ENCODE results near the gene RCOR2.

RCOR2 gene

DNA sequence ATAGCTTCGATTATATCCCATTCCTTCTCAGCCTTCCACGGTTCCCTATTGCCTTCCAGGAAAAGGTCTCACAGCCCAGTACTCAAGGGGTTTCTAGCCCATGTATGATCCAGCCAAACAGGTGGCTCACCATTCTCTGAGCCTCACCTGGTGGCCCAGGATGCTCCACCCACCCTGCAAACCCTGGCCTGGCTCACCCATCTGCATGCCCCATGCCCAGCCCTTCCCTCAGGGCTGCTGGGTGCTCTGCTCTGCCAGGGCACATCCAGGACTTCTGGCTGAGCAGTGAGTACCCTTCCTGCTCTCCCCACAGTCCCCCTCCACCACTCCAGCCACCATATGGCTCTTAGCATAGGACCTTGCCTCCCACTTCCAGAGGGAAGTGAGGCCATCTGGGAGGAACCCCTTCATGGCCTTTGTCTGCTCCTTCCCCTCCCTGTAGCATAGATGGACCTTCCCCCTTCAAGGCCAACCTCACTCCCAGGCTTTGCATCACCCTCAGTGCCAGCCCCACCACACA is 5.8 kb upstream of the RCOR2 start:
- DNase-seq: no peak

DNA sequence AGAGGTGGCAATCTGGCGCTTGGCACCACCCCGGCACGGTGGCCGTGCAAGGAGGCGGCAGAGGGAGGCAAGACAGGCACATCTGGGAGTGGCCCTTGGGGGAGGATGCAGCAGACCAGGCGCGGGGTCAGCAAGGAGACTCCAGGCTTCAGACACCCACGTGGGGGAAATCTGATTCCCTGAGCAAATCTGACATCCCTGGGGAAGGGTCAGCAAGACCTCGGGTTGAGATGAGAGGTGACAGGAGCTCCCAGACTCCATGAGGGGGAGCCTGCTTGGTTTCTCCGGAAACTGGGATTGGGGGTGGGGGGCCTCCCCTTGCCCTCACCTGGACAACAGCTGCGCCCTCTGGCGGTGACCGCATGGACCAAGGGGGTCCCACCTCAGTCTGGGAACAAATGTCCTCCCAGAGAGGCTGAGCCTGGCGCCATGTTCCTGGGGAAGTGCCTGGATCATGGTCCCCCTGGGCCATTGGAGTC is 4.0 kb upstream of the RCOR2 start:
- no peak for DNase-seq

DNA sequence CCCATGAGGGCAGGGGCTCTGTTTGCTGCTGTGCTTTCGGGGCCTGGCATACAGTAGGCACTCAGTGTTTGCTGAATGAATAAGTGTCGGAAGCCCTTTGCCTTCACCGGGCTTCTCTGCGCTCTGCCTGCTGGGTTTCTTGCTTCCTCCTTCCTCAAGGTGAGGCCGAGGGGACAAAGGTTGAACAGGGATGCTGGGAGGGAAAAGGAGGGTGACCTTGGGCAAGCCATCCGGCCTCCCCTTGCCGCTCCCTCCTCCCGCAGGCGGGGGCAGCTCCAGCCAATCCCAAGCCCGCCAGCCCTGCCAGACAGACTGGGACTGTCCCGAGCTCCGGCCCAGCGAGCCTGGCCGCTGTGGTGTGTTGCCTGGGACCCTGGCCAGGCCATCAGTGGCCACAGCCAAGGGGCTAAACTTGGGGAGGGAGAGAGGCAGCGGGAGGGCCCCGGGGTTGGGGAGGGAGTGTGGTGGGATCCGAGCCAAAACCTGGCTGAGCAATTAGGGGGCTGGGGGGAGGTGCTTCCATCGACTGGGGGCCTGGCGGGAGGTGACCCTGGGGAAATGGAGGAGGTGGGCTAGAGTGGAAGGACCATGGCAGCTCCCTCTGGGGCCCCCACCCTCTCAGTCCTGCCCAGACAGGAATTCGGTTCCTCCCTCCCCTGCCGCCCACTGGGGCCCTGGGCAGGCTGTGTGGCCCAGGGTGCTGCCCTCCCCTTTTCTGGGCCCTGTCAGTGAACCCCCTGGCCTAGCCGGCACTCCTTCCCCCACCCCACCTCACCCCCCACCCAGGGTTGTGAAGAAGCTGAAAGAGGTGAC is 3.4 kb upstream of the RCOR2 start:
- no peak for DNase-seq

DNA sequence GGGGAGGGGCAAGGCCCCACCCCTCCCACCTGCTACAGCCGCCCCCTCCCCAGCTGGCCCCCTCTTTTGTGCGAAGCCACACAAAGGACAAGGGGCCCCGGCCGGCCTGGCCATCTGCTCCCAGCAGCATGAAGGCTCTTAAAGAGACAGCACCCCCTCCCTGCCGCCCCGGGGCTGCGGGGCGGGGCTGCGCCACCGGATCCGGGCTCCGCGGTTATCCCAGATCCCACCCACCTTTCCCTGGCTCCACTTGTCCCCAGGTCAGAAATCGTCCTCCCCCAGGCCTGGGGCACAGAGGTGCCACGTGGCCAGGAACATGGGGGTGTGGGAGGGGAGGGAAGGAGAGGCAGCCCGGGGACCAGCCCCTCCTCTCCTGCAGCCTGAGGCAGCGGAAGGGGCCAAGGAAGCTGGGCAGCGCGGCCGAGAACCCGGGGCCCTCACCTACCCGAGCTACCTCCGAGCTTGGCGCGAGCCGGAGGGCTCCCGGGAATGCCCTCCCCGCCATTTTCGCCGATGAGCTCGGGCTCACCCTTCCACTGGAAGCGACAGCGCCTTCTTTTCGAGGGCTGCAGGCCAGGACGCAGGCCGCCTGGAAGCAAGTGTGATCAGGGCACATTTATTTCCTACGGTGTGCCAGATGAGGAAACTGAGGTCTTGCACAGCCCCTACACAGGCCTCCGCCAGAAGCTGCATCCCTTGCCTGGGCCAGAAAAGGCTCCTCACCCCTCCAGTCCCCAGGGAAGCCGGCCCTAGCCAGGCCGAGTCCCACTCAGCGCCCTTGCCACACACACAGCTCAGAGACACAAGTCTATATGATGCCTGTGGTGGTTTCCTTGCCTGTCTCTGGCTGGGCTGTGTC is 2.5 kb upstream of the RCOR2 start:
- DNase-seq: no peak

DNA sequence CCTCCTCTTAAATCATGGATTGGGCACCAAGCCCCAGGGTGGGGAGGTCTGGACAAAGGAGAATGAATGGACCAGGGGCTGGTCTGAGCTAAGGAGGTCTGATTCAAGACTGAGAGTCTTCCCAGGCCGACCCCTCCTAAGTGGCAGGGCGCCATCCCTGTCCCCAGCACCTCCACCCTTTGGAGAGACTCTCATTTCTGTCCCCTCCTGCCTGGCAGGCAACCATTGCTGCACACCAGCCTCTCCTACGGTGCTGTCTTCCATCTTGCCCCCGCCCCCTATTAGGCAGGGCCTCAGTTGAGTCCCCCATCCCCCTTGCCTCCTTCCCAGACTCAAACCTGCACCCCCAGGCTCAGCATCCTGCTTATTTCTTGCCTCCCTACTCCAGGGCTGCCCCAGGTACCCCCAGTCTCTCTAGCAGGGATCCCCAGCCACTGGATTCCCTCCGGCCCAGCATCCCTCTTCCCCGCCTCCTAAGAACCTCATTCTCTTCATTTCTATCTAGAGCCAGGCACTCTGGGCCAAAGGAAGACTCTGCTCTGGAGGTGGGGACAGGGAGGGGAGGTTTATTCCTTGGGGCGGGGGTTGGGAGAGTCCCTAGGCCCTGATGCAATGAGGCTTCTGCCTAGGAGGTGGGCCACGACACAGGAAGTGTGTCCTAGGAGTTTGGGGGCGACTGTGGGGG is 1.7 kb upstream of the RCOR2 start:
- no peak for DNase-seq

DNA sequence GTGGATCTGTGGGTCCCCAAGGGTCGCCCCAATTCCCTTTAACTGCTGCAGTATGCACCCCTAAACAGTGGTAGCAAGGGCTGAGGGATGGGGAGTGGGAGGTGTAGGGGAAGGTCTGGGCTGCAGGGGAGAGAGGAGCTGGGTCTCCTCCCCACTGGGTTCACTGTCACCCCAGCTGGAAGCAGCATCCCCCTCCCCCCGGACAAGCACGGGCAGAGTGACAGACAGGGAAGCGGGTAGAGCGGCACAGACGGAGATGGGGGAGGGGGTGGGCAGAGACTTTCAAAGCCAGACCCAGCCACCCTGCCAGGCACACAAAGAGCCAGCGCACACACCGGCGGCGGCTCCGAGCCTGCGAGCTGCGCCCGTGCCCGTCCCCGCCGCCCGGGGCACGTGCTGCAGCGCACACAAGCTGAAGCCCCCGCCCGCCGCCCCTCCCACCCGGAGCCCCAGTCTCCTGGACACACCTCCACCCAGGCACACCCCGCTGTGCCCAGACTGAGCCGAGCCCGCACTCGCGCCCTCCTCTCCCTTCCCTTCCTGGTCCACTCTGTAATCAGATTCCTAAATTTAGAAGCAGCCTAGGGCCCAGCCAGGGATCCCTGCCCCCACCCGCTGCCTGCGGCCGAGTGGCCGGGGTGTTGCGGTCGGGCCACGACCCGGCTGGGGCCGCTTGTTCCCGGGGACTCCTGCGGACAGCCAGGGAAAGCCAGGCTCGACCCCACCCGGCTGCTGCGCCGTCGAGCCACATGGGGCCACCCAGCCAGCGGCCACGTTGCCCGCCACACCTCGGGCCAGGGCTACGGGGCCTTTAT is 935 bp upstream of the RCOR2 start:
- peak in 1 of 2 donors; percentile 51 for DNase-seq

DNA sequence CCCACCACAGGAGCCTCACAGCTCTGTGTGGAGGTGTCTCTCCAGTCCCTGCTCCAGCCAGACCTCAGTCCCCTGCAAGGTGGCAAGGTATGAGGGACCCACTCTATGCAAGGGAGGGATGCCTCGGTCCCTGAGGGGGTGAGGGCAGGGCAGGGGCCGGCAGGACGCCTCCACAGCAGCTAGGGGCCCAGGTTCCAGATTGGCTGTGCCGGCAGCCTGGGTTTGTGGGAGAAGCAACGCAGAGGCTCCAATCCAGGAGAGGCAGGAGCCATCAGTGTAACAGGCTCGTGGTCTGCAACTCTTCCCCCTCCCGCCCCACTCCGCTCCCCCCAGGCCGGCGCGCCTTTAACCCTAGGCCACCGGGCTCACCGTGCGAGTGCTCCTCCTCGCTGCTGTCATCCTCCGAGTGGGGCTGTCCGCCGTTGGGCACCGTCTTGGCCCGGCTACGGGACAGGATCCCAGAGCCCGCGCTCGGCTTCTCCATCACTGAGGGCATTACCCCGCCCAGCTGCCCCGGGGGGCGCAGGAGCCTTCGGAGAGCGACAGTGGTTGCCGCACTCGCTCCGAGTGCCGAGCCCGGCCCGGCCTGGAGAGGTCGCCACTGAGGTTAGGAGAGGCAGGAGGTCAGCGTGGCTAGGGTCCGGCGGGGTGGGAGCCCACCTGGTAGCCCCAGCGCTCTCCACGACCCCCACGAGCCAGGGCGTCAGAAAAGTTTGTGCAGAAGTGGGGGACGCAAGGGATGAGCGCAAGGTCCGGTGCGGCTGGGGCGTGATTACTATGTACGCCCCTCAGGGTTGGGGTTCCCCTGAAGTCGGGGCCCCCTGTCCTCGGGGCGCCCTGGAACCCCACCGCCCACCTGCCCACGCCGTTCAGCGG is 765 bp downstream of the RCOR2 start:
- no peak for DNase-seq

DNA sequence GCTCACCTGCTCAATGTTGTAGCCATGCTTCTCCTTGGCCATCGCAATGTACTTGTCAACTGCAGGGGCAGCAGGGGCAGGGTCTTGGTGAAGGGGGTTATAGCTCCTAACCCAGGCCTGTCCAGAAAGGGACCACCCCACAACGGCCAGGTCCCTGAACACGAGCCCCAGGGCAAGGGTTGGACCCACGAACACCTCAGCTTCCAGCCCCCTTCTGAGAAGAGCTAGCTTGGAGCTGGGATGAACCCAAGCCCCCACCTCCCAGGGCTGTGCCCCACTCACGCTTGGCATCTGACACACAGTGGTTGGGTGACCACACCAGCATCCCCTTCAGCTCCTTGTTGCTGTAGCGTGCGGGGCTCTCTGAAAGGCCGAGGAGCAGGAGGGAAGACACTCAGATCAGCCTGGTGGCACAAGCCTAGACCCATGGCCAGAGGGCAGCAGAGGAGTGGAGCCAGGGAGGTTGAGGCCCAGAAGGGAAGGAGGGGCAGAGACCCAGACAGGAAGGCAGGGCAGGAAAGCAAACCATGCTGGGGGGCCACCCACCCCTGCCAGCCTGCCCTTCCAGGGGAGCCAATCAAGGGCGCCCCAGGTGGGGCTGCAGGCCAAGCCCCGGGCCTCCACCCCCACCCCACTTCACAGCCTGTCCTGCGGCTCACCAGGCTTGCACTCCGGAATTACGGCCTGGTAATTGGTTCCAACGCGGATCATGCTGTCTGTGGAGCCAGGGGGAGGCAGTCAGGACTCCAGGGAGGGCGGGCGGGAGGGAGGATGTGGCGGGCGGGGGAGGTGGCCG is 1.9 kb downstream of the RCOR2 start:
- DNase-seq: no peak

DNA sequence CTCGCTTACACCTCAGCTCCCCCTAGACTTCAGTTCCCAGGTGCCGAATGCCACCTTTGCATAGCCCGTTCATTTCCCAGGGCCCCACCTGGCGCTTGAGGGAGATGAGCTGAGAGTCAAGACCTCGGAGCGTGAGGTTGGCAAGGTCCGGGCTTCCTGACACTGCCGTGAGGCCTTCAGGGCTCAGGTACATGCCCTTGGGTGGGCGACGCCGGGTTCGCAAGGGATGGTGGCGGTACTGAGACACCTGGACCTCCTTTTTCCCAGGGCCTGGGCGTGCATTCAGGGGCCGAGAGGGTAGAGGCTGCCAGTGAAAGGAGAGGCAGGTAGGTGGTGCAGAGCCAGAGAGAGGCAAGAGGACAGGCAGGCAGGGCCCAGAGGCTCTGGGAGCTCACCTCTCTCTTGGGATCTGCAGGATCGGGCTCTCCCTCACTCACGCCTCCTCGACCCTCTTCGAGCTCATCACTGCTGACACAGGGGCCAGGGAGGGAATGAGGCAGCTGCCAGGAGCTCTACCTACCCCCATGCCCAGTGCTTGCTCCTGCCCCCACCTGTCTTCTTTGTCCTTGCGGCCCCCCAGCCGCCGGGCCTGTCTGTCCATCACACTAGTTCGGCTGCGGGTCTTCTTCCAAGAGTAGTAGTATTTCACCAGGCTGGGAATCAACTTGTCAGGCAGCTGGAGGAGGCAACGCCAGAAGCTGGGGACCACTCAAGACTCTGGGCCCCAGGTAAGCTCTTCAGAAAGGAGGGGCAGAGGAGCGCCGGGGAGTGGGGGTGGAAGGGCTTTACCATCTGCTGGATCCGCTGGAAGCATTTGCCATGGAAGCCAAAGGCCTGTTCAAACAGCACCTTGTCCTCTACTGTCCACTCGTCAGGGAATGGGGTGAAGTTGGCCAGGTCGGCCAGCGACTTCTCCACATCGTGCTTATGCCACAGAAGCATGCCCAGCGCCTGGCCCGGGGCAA is 2.8 kb downstream of the RCOR2 start:
- DNase-seq: no peak

DNA sequence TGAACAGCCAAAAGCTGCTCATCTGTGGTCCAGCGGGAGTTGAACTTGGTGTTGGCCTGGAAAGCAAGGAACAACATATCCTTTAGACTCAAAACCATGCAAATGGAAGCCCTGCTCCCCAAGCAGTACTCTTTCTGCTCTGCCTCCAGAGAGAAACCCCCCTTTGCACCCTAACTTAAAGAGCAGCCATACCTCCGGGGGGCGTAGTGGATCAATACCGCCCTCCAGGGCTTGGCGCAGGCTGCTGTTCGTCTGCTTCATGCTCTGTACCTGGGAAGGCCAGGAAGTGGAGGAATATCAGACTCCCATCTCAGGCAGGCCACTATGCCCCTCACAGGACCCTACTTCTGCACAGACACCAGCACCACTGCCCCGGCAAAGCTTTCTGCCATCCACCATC is 4.3 kb downstream of the RCOR2 start:
- no peak for DNase-seq

DNA sequence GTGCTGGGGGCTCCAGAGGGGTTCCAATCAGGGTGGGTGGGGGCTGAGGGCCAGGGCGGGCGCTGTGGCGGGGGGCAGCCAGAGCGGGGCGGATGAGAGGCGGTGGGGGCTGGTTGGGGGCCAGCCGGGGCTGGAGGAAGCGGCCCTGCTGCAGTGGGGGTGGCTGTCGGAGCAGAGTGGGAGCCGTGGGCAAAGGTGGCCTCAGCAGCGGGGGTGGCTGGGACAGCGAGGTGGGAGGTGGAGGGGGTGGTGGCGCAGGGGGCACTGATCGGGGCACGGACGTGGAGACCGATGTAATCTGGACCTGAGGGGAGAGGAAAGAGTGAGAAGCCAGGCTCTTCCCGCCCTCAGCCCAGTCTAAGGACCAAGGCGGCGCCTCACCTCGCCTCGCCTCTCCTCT is 5.1 kb downstream of the RCOR2 start:
- no peak for DNase-seq

DNA sequence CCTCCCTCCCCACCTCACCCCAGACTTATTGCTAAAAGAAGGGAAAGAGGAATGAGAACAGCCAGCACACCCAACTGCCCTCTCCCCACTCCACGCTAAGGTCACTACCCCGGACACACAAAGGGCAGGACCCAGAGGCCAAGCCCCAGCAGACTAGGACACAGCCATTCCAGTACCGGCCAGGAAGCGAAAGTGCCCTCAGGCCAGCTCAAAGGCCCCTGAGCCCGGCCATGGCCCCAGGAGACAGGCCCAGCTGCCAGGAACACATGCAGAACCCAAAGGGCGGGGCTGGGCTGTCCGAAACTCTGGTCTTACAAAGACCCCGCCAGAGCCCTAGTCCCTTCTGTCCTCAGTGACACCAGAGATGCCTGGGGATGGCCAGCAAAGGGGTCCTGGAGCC is 5.5 kb downstream of the RCOR2 start:
- no peak for DNase-seq

DNA sequence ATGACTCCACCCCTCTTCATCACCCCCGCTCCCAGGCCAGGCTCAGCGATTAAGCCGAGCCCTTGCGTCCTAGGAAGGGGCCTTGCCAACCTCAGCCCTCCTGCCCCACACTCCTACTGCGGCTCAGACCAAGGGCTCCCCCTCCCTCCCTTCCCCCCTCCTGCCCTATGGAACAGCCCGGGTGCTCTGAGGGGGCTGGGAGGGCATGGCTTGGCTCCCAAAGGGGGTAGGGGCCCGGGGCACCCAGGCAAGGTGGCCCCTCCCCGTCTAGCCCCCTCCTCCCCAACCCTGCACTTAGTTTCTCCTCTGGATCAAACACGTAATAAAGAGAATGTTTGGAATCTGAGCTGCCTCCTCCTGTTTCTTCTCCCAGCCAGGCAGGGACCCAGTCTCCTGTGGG is 6.3 kb downstream of the RCOR2 start:
- DNase-seq: no peak

DNA sequence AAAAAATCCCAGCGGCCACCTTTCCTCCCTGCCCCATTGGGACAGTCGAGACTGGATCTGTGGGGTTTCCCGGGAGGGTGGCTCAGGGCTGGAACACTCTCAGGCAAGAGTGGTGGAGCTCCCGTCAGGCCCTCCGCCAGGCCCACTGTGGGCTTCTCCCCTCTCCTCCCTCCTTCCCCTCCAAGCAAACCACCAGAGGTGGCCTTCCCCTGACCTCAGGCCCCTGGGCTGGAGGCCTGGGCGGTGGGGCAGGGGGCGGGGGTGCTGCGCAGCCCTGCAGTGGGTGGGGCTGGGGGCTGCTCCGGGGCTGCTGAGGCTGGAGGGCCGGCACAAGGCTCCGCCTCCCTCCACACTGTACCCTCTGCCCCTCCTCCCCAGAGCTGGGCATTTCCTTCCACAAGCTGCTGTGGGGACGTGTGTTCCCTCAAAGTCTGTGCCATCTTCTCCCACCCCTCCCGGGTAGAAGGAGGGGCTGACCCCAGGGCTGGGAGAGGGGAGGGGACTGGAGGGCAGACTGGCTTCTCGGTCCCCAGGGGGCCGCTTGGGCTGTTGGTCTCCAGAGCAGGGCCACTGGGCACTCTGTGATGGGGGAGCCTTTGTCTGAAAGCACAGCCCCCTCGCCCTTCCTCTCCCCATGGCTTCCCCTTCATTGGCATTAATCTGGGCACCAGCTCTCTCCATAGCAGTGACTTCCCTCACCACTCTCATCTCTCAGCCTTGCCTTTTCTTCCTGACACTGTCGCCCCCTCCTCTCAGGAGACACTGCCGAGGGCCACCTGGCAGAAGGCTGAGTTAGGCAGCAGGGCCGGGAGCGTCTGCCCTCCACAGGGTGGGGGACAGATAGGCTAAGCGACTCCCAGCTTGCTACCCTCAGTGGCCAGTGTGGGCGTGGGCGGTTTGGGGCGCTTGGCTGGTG is 7.1 kb downstream of the RCOR2 start:
- DNase-seq: no peak

DNA sequence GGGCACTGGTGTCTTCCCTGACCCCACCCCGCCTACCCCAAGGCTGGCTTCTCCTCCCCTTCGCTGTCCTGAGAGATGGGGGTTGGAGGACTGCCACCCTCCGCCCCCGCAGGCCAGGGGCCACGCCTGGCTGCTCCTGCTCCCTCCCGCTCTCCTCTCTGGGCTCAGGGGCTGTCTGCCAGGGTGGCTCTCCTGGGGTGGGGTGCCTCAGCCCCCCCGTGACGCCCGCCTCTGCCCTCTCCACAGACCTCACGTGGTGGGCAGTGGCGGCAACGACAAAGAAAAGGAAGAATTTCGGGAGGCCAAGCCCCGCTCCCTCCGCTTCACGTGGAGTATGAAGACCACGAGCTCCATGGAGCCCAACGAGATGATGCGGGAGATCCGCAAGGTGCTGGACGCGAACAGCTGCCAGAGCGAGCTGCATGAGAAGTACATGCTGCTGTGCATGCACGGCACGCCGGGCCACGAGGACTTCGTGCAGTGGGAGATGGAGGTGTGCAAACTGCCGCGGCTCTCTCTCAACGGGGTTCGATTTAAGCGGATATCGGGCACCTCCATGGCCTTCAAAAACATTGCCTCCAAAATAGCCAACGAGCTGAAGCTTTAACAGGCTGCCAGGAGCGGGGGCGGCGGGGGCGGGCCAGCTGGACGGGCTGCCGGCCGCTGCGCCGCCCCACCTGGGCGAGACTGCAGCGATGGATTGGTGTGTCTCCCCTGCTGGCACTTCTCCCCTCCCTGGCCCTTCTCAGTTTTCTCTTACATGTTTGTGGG is 8.1 kb downstream of the RCOR2 start:
- no peak for DNase-seq

DNA sequence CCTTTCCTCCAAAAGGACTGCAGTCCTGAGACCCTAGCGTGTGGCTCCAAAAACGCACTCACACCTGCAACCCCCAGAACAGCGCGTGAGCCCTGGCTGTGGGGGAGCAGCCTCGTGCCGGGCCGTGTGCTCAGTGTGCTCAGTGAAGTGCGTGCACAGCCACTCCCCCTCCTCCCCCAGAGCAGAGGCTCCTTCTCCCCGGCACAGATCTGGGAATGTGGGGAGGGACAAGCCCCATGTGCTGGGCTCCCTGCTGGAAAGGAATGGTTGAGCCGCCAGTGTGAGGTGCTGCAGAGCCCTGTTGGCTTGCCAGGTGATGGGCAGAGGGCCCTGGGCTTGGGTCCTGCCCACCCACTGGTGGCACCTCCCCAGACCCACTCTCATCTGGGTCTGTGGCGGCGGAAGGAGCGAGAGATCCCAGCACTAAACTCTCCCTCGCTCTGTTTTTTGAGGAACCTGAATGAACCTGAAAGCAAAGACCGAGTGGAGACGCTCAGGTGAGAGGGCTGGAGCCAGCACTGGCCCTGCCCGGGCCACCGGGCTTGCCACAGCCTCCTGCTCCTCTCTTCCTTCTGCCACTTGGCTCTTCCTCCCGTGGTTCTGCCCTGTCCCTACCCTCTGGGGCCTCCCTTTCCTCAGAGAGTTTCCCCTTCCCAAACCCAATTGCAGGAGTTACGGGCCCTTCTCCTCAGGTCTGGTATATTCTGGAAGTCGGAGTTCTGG is 9.0 kb downstream of the RCOR2 start:
- DNase-seq: no peak

DNA sequence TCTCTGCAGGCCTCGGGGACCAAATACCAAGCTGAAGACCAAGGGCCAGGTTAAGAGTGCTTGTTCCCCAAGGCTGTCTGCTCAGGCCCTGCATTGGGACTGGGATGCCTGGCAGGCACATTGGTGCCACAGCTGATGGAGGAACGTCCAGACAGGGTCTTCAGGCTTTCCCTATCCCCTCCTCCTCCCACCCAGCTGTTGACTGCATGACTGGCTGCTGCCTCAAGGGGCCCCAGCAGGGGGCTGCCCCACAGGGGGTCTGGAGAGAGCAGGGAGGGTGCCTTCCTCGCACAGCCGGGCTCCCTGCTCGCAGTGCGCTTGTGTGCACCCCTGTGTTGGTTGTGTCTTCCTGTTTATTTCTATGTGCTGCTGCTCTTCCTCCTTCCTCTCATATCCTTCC is 9.9 kb downstream of the RCOR2 start:
- DNase-seq: no peak

Measured in bone marrow (tissue), 2 donors.